IMR-90 (cell line): ENCODE results near the gene SERP2.

Experiments used
- MXI1 ChIP-seq: IDR thresholded peaks from 2 replicates; pipeline ENCODE4 v1.6.1; 2012; ENCODE audit warnings: low read depth, mild to moderate bottlenecking, low read length, moderate library complexity, borderline replicate concordance
- TF ChIP-seq, protein P1 (sequence below): conservative IDR thresholded peaks from 2 replicates; pipeline ENCODE4 v1.5.1; 2012; ENCODE audit warnings: mild to moderate bottlenecking, low read depth, low read length, improper control_type of control experiment

DNA sequence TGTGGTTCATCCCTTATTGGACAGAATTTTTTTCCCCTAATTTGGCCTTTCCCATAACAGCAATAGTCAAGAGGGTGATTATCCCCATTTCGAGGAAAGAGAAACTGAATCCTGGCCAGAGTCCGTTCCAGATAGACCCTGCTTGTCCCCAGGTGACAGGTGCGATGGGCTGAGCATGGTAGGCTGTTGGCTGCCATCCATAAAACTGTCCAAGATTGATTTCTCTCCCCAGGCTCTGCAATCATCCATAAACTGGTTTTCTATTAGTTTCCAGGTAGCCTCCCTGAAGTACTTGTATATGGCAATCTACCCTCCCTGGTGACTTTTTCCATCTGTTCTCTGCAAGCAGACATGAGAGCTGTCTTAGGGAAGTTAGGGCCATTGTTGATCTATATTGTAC is 25.4 kb downstream of the SERP2 start:
- no peak for TF ChIP-seq MXI1
- TF ChIP-seq, protein P1, sequence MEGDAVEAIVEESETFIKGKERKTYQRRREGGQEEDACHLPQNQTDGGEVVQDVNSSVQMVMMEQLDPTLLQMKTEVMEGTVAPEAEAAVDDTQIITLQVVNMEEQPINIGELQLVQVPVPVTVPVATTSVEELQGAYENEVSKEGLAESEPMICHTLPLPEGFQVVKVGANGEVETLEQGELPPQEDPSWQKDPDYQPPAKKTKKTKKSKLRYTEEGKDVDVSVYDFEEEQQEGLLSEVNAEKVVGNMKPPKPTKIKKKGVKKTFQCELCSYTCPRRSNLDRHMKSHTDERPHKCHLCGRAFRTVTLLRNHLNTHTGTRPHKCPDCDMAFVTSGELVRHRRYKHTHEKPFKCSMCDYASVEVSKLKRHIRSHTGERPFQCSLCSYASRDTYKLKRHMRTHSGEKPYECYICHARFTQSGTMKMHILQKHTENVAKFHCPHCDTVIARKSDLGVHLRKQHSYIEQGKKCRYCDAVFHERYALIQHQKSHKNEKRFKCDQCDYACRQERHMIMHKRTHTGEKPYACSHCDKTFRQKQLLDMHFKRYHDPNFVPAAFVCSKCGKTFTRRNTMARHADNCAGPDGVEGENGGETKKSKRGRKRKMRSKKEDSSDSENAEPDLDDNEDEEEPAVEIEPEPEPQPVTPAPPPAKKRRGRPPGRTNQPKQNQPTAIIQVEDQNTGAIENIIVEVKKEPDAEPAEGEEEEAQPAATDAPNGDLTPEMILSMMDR = no peak
